ENCODE measurements around the gene SESN1.

Gene SESN1

DNA sequence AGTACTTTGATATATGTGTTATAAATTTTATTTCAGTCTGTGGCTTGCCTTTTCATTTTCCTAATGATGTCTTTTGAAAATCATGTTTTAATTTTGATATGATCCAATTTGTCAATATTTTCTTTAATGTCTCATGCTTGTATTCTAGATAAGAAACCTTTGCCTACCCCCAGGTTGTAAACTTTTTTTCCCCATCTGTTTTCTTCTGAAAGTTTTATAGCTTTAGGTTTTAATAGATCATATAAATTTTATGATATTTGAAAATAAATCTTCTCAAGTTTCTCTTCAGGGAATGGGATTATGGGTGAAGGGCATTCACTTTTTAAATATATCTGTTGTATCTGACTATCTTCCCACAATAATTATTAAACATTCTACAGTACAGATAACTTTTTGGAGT lies 66.7 kb downstream of the SESN1 start:
- peaks cover 25 to 34% of the 10 kb centered on the region in 2 donors for H3K4me1 Mint-ChIP-seq (ENCODE audit: low read depth in 2 of 2)
- no peaks in the 10 kb centered on the region for H3K9me3 Mint-ChIP-seq
- no peak overlapping the region for H3K27ac Mint-ChIP-seq
- ATAC-seq (replicated peaks) (no peak), DNase-seq (no peak)
- no peaks in the 10 kb centered on the region for H3K27me3 Mint-ChIP-seq
- no peak overlapping the region for H3K4me3 Mint-ChIP-seq
- H3K36me3 Mint-ChIP-seq (ENCODE audit: insufficient read depth), result peaks cover 3% of the 10 kb centered on the region

DNA sequence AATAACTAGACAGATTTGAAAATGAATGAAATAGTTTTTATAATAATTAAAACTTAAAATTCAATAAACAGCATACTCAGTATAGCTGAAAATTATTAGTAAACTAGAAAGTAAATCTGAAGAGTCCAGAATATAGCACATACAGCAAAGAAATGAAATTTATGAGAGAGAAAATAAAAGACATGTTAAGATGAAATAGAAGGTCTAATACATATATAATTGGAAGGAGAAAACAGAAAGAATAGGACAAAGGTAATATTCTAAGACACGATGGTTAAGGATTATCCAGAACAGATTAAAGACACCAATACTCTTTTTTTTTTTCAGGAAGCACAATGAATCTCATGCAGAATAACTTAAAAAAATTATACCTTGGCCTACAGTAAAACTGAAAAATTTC lies 69.0 kb downstream of the SESN1 start:
- H3K36me3 Mint-ChIP-seq (ENCODE audit: insufficient read depth), result peaks cover 3% of the 10 kb centered on the region
- H3K27ac Mint-ChIP-seq, result peak overlapping the region; percentile 50 to 72
- no peak for DNase-seq
- peak overlapping the region; percentile 9 to 37 for H3K4me3 Mint-ChIP-seq
- H3K4me1 Mint-ChIP-seq (ENCODE audit: low read depth in 2 of 2), result peaks cover 26 to 38% of the 10 kb centered on the region in 2 donors
- ATAC-seq (replicated peaks), result no peak
- no peaks in the 10 kb centered on the region for H3K9me3 Mint-ChIP-seq
- H3K27me3 Mint-ChIP-seq, result no peaks in the 10 kb centered on the region

DNA sequence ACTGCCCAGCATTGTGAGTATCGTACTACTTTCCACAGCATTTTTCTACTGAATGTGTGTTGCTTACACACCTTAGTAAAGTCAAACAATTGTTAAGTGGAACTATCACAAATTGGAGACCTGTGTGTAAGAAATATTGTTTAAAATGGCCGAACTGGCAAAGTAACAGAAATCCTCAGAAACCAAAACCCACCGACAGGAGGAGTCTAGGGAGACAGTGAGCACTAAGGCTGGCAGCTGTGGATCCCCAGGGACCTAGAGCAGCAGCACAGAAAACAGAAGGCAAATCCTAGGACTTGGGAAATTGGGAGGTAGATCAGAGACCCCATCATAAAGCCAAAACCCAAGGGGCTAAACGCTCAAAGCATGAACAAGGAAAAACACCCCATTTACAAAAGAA lies 69.9 kb downstream of the SESN1 start:
- no peaks in the 10 kb centered on the region for H3K27me3 Mint-ChIP-seq
- DNase-seq, result no peak
- no peaks in the 10 kb centered on the region for H3K9me3 Mint-ChIP-seq
- peaks cover 26 to 45% of the 10 kb centered on the region in 2 donors for H3K4me1 Mint-ChIP-seq (ENCODE audit: low read depth in 2 of 2)
- peak overlapping the region; percentile 50 to 72 for H3K27ac Mint-ChIP-seq
- H3K36me3 Mint-ChIP-seq (ENCODE audit: insufficient read depth), result peaks cover 3% of the 10 kb centered on the region
- ATAC-seq (replicated peaks), result no peak
- no peak overlapping the region for H3K4me3 Mint-ChIP-seq

DNA sequence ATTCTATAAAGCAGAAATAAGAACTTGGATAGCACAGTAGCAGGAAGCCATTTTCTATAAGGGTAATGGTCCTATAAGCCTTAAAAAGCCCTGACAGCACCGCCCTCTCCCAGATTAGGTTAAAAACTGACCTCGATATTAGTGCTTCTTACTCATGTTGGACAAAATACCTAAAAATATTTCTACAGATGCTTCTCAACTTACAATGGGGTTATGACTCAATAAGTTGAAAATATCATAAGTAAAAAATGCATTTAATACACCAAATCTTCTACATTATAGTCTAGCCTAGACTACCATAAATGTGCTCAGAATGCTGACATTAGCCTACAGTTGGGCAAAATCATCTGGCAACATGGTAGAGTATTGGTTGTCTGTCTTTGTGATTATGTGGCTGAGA lies 70.3 kb downstream of the SESN1 start:
- ATAC-seq (replicated peaks) (no peak), DNase-seq (no peak)
- no peak overlapping the region for H3K4me3 Mint-ChIP-seq
- H3K27ac Mint-ChIP-seq, result peak overlapping the region; percentile 10 to 72
- H3K4me1 Mint-ChIP-seq (ENCODE audit: low read depth in 2 of 2), result peaks cover 23 to 43% of the 10 kb centered on the region in 2 donors
- H3K36me3 Mint-ChIP-seq (ENCODE audit: insufficient read depth), result peaks cover 3% of the 10 kb centered on the region
- no peaks in the 10 kb centered on the region for H3K27me3 Mint-ChIP-seq
- no peaks in the 10 kb centered on the region for H3K9me3 Mint-ChIP-seq

DNA sequence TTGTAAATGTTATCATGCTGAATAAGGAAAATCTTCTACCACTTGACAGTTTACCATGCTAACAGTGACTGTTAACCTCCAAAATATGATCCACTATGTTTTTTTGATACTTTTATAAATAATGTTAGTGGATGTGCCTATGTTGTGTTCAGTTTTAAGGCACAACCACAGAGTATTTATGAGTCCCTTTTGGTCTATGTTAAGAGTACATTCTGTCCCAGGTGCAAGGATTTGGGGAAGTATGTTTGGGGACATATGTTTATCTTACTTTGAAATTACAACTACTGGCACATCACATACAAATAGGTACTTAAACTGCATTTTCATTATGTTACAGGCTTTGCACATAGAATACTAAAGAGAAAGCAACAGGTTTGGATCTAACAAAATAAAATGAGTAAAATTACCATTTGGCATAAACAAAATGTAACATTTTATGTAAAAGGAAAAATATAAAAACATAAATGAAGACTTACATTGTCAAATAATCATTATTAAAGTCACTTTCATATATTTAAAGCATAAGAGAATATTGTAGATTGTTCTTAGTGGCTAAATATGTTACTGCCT lies 71.2 kb downstream of the SESN1 start:
- Mint-ChIP-seq H3K9me3 (no peaks in the 10 kb centered on the region), H3K27me3 (no peaks in the 10 kb centered on the region), H3K4me1 (ENCODE audit: low read depth in 2 of 2) (peaks cover 25 to 44% of the 10 kb centered on the region in 2 donors), H3K36me3 (ENCODE audit: insufficient read depth) (peaks cover 3% of the 10 kb centered on the region), H3K27ac (peak overlapping the region in 1 of 2 donors; percentile 33), H3K4me3 (no peak overlapping the region)
- ATAC-seq (replicated peaks), result no peak
- DNase-seq, result no peak

DNA sequence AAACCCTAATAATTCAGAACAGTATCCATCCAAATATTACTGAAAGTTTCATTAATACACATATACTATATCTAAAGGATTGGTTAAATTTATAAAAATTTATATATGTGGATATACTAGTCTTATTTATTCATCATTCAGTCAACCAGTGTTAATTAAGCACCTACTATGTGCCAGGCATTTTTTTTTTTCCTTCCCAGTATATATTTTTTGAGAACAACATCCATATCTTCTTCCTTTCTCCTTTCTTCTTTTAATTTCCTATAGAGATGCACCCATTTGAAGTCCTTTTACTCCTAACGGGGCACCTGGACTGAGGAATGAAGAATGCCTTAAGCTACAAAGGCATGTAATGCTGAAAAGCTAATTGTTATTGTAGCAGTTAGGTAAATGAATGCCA lies 72.8 kb downstream of the SESN1 start:
- Mint-ChIP-seq H3K4me3 (no peak overlapping the region), H3K9me3 (no peaks in the 10 kb centered on the region), H3K27me3 (no peaks in the 10 kb centered on the region), H3K27ac (no peak overlapping the region), H3K36me3 (ENCODE audit: insufficient read depth) (peaks cover 3% of the 10 kb centered on the region), H3K4me1 (ENCODE audit: low read depth in 2 of 2) (peaks cover 25 to 44% of the 10 kb centered on the region in 2 donors)
- DNase-seq (no peak), ATAC-seq (replicated peaks) (no peak)

DNA sequence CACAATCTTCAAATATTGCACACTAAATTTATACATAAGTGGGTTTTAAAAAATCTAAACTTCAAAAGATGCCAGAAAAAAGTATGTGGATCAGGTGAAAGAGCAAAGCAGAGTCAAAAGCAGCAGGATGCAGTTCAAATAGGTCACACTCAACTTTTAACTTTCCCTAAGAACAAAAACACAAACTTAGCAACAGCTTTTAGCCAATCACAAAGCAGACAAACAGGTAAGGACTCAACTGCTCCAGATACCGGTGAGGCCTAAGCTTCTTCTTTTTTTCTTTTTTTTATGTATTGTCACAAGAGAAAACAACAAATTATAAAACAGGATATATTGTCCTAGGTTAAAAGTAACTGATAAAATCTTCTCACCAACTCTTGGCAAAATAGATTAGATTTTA lies 74.7 kb downstream of the SESN1 start:
- Mint-ChIP-seq H3K36me3 (ENCODE audit: insufficient read depth) (no peaks in the 10 kb centered on the region), H3K27me3 (no peaks in the 10 kb centered on the region), H3K27ac (peak overlapping the region; percentile 30 to 70), H3K9me3 (no peaks in the 10 kb centered on the region), H3K4me1 (ENCODE audit: low read depth in 2 of 2) (peaks cover 17 to 41% of the 10 kb centered on the region in 2 donors), H3K4me3 (peak overlapping the region in 1 of 2 donors; percentile 19)
- peak; percentile 96 for ATAC-seq (replicated peaks)
- DNase-seq, result no peak

DNA sequence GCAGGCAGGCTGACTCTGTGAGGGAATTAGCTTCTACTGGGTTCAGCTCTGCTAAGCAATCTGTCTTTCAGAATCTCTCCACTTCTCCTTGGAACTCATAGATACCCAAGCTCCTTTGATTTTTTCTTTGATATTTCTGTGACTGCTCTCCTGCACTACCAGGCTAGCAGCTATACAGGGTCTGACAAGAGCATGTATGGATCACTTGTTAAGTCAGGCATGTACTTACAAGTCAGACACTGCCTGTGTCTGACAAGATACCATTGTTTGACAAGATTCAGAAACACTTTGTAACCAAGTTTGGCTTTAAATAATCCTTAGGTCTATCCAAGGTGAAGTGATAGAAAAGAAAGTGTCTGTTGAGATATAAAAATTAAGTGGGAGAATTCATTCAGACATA lies 79.5 kb downstream of the SESN1 start:
- no peaks in the 10 kb centered on the region for H3K9me3 Mint-ChIP-seq
- peaks cover 2% of the 10 kb centered on the region for H3K36me3 Mint-ChIP-seq (ENCODE audit: insufficient read depth)
- ATAC-seq (replicated peaks) (no peak), DNase-seq (no peak)
- peaks cover 23 to 43% of the 10 kb centered on the region in 2 donors for H3K4me1 Mint-ChIP-seq (ENCODE audit: low read depth in 2 of 2)
- no peak overlapping the region for H3K4me3 Mint-ChIP-seq
- H3K27me3 Mint-ChIP-seq, result no peaks in the 10 kb centered on the region
- H3K27ac Mint-ChIP-seq, result peak overlapping the region in 1 of 2 donors; percentile 14

DNA sequence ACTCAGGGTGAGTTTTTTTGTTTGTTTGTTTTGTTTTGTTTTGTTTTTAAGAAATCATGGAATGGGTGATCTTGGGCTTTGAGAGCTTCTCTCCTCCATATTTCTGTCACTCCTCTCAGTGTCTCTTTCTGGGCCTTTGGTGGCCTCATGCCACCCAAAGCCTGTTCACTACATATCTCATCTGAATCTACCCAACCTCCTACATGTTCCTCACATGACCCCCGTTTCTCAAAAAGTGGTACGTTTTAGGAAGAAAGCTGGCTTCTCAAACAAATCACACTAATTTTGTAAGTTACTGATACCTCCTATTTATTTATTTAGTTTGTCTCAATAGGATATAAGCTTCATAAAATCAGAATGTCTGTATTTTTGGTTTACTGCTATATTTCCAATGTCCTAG lies 80.0 kb downstream of the SESN1 start:
- H3K4me3 Mint-ChIP-seq, result no peak overlapping the region
- no peak for DNase-seq
- peaks cover 7% of the 10 kb centered on the region for H3K36me3 Mint-ChIP-seq (ENCODE audit: insufficient read depth)
- H3K4me1 Mint-ChIP-seq (ENCODE audit: low read depth in 2 of 2), result peaks cover 29 to 43% of the 10 kb centered on the region in 2 donors
- no peaks in the 10 kb centered on the region for H3K27me3 Mint-ChIP-seq
- H3K27ac Mint-ChIP-seq, result peak overlapping the region; percentile 67 to 88
- H3K9me3 Mint-ChIP-seq, result no peaks in the 10 kb centered on the region
- no peak for ATAC-seq (replicated peaks)

DNA sequence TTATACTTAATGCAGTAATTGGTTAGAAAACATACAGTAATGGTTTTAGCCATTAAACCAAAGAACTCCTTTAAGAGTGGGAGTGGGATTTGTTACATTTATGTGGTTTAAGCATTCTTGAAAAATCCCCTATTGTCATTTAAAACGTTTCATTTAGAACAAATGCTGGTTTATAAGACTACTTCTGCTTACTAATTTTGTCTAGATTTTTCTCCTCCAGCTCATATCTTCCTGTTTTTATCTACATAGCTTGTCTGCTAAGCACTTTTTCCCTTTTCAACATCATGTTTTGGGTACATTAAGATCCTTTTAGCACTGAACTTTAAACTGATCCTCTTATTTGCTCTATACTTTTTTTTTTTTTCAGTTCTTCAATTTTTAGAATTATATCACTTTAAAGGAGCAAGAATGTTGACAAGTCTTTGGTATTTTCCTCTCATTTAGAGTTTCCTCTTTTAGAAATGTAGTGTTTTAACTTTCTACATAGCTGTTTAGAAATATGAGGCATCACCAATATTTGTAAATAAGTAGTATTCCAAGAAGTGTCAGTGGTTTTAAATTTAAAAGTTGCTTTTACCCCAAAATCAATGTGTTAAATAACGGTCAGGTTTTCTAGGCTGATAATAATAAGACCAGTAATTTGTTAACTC lies 80.9 kb downstream of the SESN1 start:
- H3K27me3 Mint-ChIP-seq, result no peaks in the 10 kb centered on the region
- H3K36me3 Mint-ChIP-seq (ENCODE audit: insufficient read depth), result peaks cover 9% of the 10 kb centered on the region
- DNase-seq (no peak), ATAC-seq (replicated peaks) (no peak)
- H3K9me3 Mint-ChIP-seq, result no peaks in the 10 kb centered on the region
- peaks cover 26 to 39% of the 10 kb centered on the region in 2 donors for H3K4me1 Mint-ChIP-seq (ENCODE audit: low read depth in 2 of 2)
- peak overlapping the region; percentile 11 to 51 for H3K27ac Mint-ChIP-seq
- H3K4me3 Mint-ChIP-seq, result no peak overlapping the region

DNA sequence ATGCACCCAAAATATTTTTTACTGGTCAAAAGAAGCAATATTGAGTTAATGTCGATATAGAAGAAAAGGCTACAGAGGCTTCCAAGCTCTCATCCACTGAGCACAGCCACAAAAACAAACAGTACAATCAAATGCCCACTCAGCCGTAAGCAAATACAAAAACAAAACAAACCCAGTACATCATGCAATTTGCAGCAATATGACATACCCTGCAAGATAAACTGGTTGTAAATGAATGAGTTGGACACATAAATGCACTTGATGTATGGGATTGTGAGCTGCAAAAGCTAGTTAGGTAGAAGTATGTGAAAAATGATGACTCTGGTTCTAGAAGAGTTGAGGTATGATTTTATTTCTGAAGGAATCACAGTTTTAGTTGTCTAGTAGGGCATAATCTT lies 83.9 kb downstream of the SESN1 start:
- H3K4me3 Mint-ChIP-seq, result peak overlapping the region; percentile 92 to 95
- H3K36me3 Mint-ChIP-seq (ENCODE audit: insufficient read depth), result peaks cover 9% of the 10 kb centered on the region
- ATAC-seq (replicated peaks) (no peak), DNase-seq (no peak)
- peak overlapping the region; percentile 97 to 99 for H3K27ac Mint-ChIP-seq
- H3K27me3 Mint-ChIP-seq, result no peaks in the 10 kb centered on the region
- H3K4me1 Mint-ChIP-seq (ENCODE audit: low read depth in 2 of 2), result peaks cover 40 to 57% of the 10 kb centered on the region in 2 donors
- H3K9me3 Mint-ChIP-seq, result no peaks in the 10 kb centered on the region

DNA sequence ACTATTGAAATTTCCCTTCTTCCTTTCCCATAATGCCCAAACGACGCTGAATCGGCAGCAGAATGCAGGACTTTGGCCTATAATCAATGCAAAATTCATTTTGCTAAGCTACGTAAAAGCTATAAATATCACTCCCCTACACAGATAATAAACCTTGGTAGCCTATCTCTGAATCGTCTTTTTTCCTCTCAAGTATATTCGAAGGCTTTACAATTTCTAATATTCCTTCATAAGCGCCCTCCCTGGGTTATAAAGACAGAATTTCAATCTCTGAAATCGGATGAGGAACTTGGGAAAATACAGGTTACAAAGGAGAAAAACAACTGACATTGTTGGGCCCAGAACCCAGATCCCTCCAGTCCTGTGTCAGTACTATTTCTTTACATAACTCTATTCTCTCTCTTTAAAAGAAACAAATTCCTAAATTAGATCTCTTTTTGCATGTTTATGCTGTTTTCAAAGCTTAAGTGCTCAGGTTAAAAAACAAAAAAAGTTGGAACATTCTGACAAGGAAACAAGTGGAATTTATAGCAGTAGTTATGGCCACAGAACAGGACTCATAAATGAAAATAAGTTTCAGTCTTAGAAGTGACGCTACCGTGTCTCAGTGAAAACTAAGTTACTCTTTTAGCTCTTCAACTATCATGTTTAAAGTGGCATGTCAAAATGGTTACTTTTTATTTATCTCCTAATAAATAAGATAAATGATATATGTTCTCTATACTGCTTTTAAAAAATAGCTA lies 84.5 kb downstream of the SESN1 start:
- Mint-ChIP-seq H3K27me3 (no peaks in the 10 kb centered on the region), H3K36me3 (ENCODE audit: insufficient read depth) (peaks cover 10% of the 10 kb centered on the region), H3K4me3 (peak overlapping the region; percentile 92 to 95), H3K9me3 (no peaks in the 10 kb centered on the region), H3K4me1 (ENCODE audit: low read depth in 2 of 2) (peaks cover 36 to 54% of the 10 kb centered on the region in 2 donors), H3K27ac (peak overlapping the region; percentile 97 to 99)
- ATAC-seq (replicated peaks) (no peak), DNase-seq (no peak)

DNA sequence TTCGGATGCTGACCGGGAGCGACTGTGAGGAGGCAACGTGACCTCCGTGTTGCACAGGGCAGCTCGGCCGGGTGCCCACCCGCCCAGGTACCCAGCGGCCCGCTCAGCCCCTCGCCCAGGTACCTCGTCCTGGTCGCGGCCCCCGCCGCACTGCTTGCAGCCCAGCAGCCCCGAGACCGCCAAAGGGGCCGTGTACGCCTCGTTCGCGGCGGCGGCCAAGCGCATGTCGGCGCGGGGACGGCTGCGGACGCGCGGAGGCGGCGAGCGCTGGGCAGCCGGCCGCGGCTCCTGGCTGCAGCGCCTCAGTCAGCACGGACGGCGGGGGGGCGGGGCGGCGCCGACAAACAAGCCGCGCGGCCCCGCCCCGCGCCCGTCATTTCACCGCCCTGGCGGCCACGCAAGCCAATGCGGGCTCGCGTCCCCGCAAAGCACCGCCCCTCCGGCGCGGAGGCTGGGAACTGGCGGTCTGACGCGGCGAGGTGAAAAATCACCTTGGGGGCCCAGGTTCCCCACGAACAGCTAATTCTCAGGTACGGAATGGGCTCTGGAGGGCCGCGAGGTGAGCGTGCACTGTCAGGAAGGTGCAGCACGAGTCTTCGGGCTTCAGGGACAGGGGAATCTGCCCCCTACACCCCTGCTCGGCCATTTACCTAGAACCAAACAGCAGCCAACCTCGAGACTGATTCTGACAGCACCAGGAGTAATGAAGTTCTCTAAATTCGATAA lies 85.2 kb downstream of the SESN1 start:
- ATAC-seq (replicated peaks), result peak; percentile 92
- Mint-ChIP-seq H3K9me3 (no peaks in the 10 kb centered on the region), H3K4me1 (ENCODE audit: low read depth in 2 of 2) (peaks cover 40 to 55% of the 10 kb centered on the region in 2 donors), H3K4me3 (peak overlapping the region; percentile 92 to 95), H3K36me3 (ENCODE audit: insufficient read depth) (peaks cover 17% of the 10 kb centered on the region), H3K27me3 (no peaks in the 10 kb centered on the region), H3K27ac (peak overlapping the region; percentile 97 to 99)
- peak; percentile 88 to 90 (median 89) for DNase-seq

Measured in effector memory CD8-positive, alpha-beta T cell (primary cell).